Neural crest cell (in vitro differentiated cells): ENCODE data around the gene USP40. TPM values are rescaled to one million over a fixed set of nuclear protein-coding genes. Genes with fewer than 3 reads are reported as not detected.

Experiments
- DNase-seq: peaks from one replicate; pipeline ENCODE4 v3.0.0; 2021; ENCODE audit warnings: low read depth, mixed read lengths, low spot score
- H3K27ac Mint-ChIP-seq: one replicate; pipeline ENCODE4 v1.8.0; 2021; ENCODE audit warnings: mild to moderate bottlenecking, mixed read lengths; ENCODE audit not compliant: unreplicated experiment
- H3K27me3 Mint-ChIP-seq: 2 replicates; pipeline ENCODE4 v1.8.0; 2021; ENCODE audit warnings: low read depth, mild to moderate bottlenecking, mixed read lengths
- H3K36me3 Mint-ChIP-seq: 2 replicates; pipeline ENCODE4 v1.8.0; 2021; ENCODE audit warnings: low read depth, mild to moderate bottlenecking, mixed read lengths
- H3K4me1 Mint-ChIP-seq: 2 replicates; pipeline ENCODE4 v1.8.0; 2021; ENCODE audit warnings: mixed read lengths
- H3K4me3 Mint-ChIP-seq: one replicate; pipeline ENCODE4 v1.8.0; 2021; ENCODE audit warnings: mild to moderate bottlenecking, mixed read lengths
- H3K9me3 Mint-ChIP-seq: 2 replicates; pipeline ENCODE4 v1.8.0; 2021; ENCODE audit warnings: mixed read lengths
- total RNA-seq: library from RNA; stranded (reverse); gene quantifications from 2 replicates; pipeline ENCODE4 v1.2.1, GENCODE V29; 2021
- TF ChIP-seq, protein P1 (sequence below): fragments of 200-600 bp; sonication (generic); conservative IDR thresholded peaks from 2 replicates; pipeline ENCODE4 v1.5.0; 2021; ENCODE audit warnings: antibody characterized with exemption, mild to moderate bottlenecking

USP40 gene
- total RNA-seq, 1 donor from 2014 or later: 25.3 TPM

GRCh38 chr2:233476651-233477547, 89.7 kb downstream of the USP40 start:
- no peaks in the 10 kb centered on the region for H3K27me3 Mint-ChIP-seq
- DNase-seq: no peak
- TF ChIP-seq, protein P1, sequence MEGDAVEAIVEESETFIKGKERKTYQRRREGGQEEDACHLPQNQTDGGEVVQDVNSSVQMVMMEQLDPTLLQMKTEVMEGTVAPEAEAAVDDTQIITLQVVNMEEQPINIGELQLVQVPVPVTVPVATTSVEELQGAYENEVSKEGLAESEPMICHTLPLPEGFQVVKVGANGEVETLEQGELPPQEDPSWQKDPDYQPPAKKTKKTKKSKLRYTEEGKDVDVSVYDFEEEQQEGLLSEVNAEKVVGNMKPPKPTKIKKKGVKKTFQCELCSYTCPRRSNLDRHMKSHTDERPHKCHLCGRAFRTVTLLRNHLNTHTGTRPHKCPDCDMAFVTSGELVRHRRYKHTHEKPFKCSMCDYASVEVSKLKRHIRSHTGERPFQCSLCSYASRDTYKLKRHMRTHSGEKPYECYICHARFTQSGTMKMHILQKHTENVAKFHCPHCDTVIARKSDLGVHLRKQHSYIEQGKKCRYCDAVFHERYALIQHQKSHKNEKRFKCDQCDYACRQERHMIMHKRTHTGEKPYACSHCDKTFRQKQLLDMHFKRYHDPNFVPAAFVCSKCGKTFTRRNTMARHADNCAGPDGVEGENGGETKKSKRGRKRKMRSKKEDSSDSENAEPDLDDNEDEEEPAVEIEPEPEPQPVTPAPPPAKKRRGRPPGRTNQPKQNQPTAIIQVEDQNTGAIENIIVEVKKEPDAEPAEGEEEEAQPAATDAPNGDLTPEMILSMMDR: no peak
- H3K9me3 Mint-ChIP-seq: no peaks in the 10 kb centered on the region
- H3K27ac Mint-ChIP-seq: no peak overlapping the region
- peaks cover 12% of the 10 kb centered on the region for H3K36me3 Mint-ChIP-seq
- peaks cover 11% of the 10 kb centered on the region for H3K4me1 Mint-ChIP-seq
- no peak overlapping the region for H3K4me3 Mint-ChIP-seq

DNA sequence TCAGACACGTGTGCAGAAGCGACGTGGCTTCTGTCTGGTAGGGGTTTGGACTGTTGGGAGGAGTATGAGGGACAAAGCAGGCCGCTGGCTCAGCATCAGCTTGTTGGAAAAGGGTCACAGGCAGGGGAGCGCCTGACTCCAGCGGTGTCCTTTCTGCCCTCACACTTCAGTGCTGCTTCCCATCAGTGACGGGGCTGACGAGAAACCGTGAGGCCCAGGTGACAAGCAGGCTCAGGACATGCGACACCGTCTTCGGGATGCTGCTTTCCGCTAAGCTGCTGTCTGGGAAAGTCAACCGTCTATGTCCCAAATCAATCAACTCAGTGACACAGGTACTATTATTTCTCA, 90.5 kb downstream of the USP40 start:
- TF ChIP-seq, protein P1: no peak
- no peak for DNase-seq
- H3K27ac Mint-ChIP-seq: no peak overlapping the region
- H3K36me3 Mint-ChIP-seq: peaks cover 8% of the 10 kb centered on the region
- H3K4me3 Mint-ChIP-seq: no peak overlapping the region
- no peaks in the 10 kb centered on the region for H3K9me3 Mint-ChIP-seq
- peaks cover 6% of the 10 kb centered on the region for H3K4me1 Mint-ChIP-seq
- H3K27me3 Mint-ChIP-seq: no peaks in the 10 kb centered on the region

GRCh38 chr2:233474308-233475160, 92.0 kb downstream of the USP40 start:
- Mint-ChIP-seq H3K27me3 (no peaks in the 10 kb centered on the region), H3K9me3 (no peaks in the 10 kb centered on the region), H3K27ac (no peak overlapping the region), H3K36me3 (peaks cover 8% of the 10 kb centered on the region), H3K4me1 (no peaks in the 10 kb centered on the region), H3K4me3 (no peak overlapping the region)
- no peak for DNase-seq
- TF ChIP-seq, protein P1: no peak

GRCh38 chr2:233473878-233474277, 92.7 kb downstream of the USP40 start:
- Mint-ChIP-seq H3K4me1 (no peaks in the 10 kb centered on the region), H3K27ac (no peak overlapping the region), H3K27me3 (no peaks in the 10 kb centered on the region), H3K36me3 (peaks cover 8% of the 10 kb centered on the region), H3K4me3 (no peak overlapping the region), H3K9me3 (no peaks in the 10 kb centered on the region)
- TF ChIP-seq, protein P1: no peak
- DNase-seq: no peak

- no peaks in the 10 kb centered on the region for H3K4me1 Mint-ChIP-seq
- H3K4me3 Mint-ChIP-seq: no peak overlapping the region
- H3K27me3 Mint-ChIP-seq: no peaks in the 10 kb centered on the region
- no peak overlapping the region for H3K27ac Mint-ChIP-seq
- H3K9me3 Mint-ChIP-seq: no peaks in the 10 kb centered on the region
- TF ChIP-seq, protein P1: no peak
- H3K36me3 Mint-ChIP-seq: peaks cover 8% of the 10 kb centered on the region
- DNase-seq: no peak
Observed at GRCh38 chr2:233473386-233473791, 93.2 kb downstream of the USP40 start.
